Neural crest cell (in vitro differentiated cells): ENCODE measurements around the gene MEGF9. TPM values are rescaled to one million over a fixed set of nuclear protein-coding genes. Genes with fewer than 3 reads are reported as not detected.
"Not testable (repeated sequence)": the region's sequence is repeated elsewhere in the genome, so short reads cannot be mapped to it uniquely, and the experiment has no call there.

Experiments
- DNase-seq: peaks from one replicate; pipeline ENCODE4 v3.0.0; 2021; ENCODE audit warnings: low read depth, mixed read lengths, low spot score
- H3K27ac Mint-ChIP-seq: one replicate; pipeline ENCODE4 v1.8.0; 2021; ENCODE audit warnings: mild to moderate bottlenecking, mixed read lengths; ENCODE audit not compliant: unreplicated experiment
- H3K27me3 Mint-ChIP-seq: 2 replicates; pipeline ENCODE4 v1.8.0; 2021; ENCODE audit warnings: low read depth, mild to moderate bottlenecking, mixed read lengths
- H3K36me3 Mint-ChIP-seq: 2 replicates; pipeline ENCODE4 v1.8.0; 2021; ENCODE audit warnings: low read depth, mild to moderate bottlenecking, mixed read lengths
- H3K4me1 Mint-ChIP-seq: 2 replicates; pipeline ENCODE4 v1.8.0; 2021; ENCODE audit warnings: mixed read lengths
- H3K4me3 Mint-ChIP-seq: one replicate; pipeline ENCODE4 v1.8.0; 2021; ENCODE audit warnings: mild to moderate bottlenecking, mixed read lengths
- H3K9me3 Mint-ChIP-seq: 2 replicates; pipeline ENCODE4 v1.8.0; 2021; ENCODE audit warnings: mixed read lengths
- total RNA-seq: library from RNA; stranded (reverse); gene quantifications from 2 replicates; pipeline ENCODE4 v1.2.1, GENCODE V29; 2021
- TF ChIP-seq, protein P1 (sequence below): fragments of 200-600 bp; sonication (generic); conservative IDR thresholded peaks from 2 replicates; pipeline ENCODE4 v1.5.0; 2021; ENCODE audit warnings: antibody characterized with exemption, mild to moderate bottlenecking

Gene MEGF9
- total RNA-seq, 1 donor from 2014 or later: 22.2 TPM

DNA sequence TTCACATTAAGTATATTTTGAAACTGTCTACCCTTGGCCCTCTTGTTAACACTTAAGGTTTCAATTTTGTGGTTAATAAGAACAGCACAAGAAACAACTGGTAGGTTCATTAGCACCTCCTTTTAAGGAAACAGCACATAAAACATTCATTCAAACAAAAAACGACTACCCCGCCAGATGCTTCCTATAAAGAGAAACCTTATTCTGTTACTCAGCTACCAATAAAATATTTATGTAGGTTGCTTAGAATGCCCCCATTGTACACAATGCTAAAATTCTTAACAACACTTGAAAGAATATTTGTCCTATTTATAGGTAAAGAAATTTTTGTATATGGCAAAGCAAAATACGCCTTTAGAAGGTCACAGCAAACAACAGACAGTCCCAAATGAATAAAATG is 157.5 kb downstream of the MEGF9 start:
- no peak overlapping the region for H3K27ac Mint-ChIP-seq
- TF ChIP-seq, protein P1, sequence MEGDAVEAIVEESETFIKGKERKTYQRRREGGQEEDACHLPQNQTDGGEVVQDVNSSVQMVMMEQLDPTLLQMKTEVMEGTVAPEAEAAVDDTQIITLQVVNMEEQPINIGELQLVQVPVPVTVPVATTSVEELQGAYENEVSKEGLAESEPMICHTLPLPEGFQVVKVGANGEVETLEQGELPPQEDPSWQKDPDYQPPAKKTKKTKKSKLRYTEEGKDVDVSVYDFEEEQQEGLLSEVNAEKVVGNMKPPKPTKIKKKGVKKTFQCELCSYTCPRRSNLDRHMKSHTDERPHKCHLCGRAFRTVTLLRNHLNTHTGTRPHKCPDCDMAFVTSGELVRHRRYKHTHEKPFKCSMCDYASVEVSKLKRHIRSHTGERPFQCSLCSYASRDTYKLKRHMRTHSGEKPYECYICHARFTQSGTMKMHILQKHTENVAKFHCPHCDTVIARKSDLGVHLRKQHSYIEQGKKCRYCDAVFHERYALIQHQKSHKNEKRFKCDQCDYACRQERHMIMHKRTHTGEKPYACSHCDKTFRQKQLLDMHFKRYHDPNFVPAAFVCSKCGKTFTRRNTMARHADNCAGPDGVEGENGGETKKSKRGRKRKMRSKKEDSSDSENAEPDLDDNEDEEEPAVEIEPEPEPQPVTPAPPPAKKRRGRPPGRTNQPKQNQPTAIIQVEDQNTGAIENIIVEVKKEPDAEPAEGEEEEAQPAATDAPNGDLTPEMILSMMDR: no peak
- no peaks in the 10 kb centered on the region for H3K9me3 Mint-ChIP-seq
- peaks cover 6% of the 10 kb centered on the region for H3K4me1 Mint-ChIP-seq
- no peak overlapping the region for H3K4me3 Mint-ChIP-seq
- DNase-seq: no peak
- no peaks in the 10 kb centered on the region for H3K27me3 Mint-ChIP-seq
- H3K36me3 Mint-ChIP-seq: peaks cover 11% of the 10 kb centered on the region

DNA sequence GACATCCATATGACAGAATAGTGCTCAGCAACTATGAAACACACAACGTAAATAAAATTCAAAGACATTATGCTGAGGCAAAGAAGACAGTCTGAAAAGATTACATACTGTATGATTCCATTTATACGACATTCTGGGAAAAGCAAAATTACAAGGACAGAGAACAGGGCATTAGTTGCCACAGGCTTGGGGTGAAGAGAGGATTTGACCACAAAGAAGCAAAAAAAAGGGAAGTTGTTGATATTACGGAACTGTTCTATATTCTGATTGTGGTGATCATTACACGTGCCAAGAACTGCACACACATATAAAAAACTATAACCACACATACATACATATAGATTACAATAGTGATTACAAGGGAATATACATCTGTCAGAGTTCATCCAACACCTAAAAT is 158.4 kb downstream of the MEGF9 start:
- H3K27me3 Mint-ChIP-seq: no peaks in the 10 kb centered on the region
- DNase-seq: no peak
- H3K27ac Mint-ChIP-seq: no peak overlapping the region
- H3K4me3 Mint-ChIP-seq: no peak overlapping the region
- H3K9me3 Mint-ChIP-seq: no peaks in the 10 kb centered on the region
- TF ChIP-seq, protein P1: no peak
- peaks cover 6% of the 10 kb centered on the region for H3K4me1 Mint-ChIP-seq
- H3K36me3 Mint-ChIP-seq: peaks cover 15% of the 10 kb centered on the region

DNA sequence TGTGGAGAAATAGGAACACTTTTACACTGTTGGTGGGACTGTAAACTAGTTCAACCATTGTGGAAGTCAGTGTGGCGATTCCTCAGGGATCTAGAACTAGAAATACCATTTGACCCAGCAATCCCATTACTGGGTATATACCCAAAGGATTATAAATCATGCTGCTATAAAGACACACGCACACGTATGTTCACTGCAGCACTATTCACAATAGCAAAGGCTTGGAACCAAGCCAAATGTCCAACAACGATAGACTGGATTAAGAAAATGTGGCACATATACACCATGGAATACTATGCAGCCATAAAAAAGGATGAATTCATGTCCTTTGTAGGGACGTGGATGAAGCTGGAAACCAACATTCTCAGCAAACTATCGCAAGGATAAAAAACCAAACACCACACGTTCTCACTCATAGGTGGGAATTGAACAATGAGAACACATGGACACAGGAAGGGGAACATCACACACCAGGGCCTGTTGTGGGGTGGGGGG is 162.0 kb downstream of the MEGF9 start:
- peaks cover 16% of the 10 kb centered on the region for H3K36me3 Mint-ChIP-seq
- not testable (repeated sequence) for DNase-seq, H3K27ac Mint-ChIP-seq, H3K4me1 Mint-ChIP-seq, H3K4me3 Mint-ChIP-seq, H3K9me3 Mint-ChIP-seq, H3K27me3 Mint-ChIP-seq

Other genes with a start within 250 kb of the MEGF9 start
- gene CDK5RAP2, start 134.3 kb downstream of the MEGF9 start, total RNA-seq: 107 and 116 TPM in 2 replicates
- 63.3 and 65.4 TPM in 2 replicates for gene FBXW2, start 78.9 kb upstream of the MEGF9 start, total RNA-seq
- gene PSMD5, start 128.5 kb upstream of the MEGF9 start, total RNA-seq: 54.3 and 54.5 TPM in 2 replicates
- gene PHF19, start 162.7 kb upstream of the MEGF9 start, total RNA-seq: 100.0 and 110 TPM in 2 replicates
- gene TRAF1, start 212.3 kb upstream of the MEGF9 start, total RNA-seq: 3.5 and 3.8 TPM in 2 replicates